Tibial artery (tissue), 4 donors: Measurements from ENCODE around the gene GLI3.

Source experiments
- DNase-seq, 2 donors: peaks; one replicate each; pipeline ENCODE4 v3.0.0-alpha.2; 2019
- H3K27ac ChIP-seq, 2 donors: fragments of 200-600 bp; sonication (generic) in 1 of 2; 1 replicate in 1 of 2; 2 replicates in 1 of 2; pipeline ENCODE4 v1.5.1; 2018 to 2019; ENCODE audit warnings: mild to moderate bottlenecking in 1 of 2
- H3K27me3 ChIP-seq, 2 donors: fragments of 200-600 bp; sonication (generic) in 1 of 2; one replicate each; pipeline versions ENCODE4 v1.5.1 to v1.6.0; 2016 to 2019
- H3K36me3 ChIP-seq, 3 donors: fragments of 200-600 bp; sonication (generic) in 2 of 3; one replicate each; pipeline ENCODE4 v1.5.1; 2016 to 2019; ENCODE audit warnings: mild to moderate bottlenecking in 2 of 3
- H3K4me1 ChIP-seq, 4 donors: fragments of 200-600 bp; sonication (generic) in 2 of 4; 1 replicate in 3 of 4; 2 replicates in 1 of 4; pipeline ENCODE4 v1.5.1; 2016 to 2019
- H3K4me3 ChIP-seq, 2 donors: fragments of 200-600 bp; sonication (generic) in 1 of 2; 1 replicate in 1 of 2; 2 replicates in 1 of 2; pipeline ENCODE4 v1.5.1; 2018 to 2019; ENCODE audit warnings: mild to moderate bottlenecking in 2 of 2
- H3K9me3 ChIP-seq, 3 donors: fragments of 200-600 bp; sonication (generic) in 1 of 3; one replicate each; pipeline ENCODE4 v1.5.1; 2016 to 2019
- intact Hi-C: fragments of 100-400 bp; cut with DNase I; formaldehyde crosslinking; loops from one replicate; pipeline ENCODE4 v1.15.0; 2023; ENCODE audit warnings: low total_unique reads
- TF ChIP-seq, protein P1 (sequence below), 2 experiments: fragments of 200-600 bp in 1 of 2; fragments of 450-650 bp in 1 of 2; IDR thresholded peaks; one replicate each; pipeline ENCODE4 v1.5.1; 2017 to 2019; ENCODE audit warnings: antibody characterized with exemption in 2 of 2, mild to moderate bottlenecking in 1 of 2, moderate library complexity in 1 of 2

The GLI3 gene

GRCh38 chr7:42012786-42013360 is 224.1 kb downstream of the GLI3 start:
- Histone ChIP-seq H3K4me1 (no peaks in the 10 kb centered on the region), H3K36me3 (peaks cover 10 to 31% (median 24%) of the 10 kb centered on the region in 3 donors)
- no peak for DNase-seq

GRCh38 chr7:42012313-42012712 is 224.7 kb downstream of the GLI3 start:
- TF ChIP-seq, protein P1, sequence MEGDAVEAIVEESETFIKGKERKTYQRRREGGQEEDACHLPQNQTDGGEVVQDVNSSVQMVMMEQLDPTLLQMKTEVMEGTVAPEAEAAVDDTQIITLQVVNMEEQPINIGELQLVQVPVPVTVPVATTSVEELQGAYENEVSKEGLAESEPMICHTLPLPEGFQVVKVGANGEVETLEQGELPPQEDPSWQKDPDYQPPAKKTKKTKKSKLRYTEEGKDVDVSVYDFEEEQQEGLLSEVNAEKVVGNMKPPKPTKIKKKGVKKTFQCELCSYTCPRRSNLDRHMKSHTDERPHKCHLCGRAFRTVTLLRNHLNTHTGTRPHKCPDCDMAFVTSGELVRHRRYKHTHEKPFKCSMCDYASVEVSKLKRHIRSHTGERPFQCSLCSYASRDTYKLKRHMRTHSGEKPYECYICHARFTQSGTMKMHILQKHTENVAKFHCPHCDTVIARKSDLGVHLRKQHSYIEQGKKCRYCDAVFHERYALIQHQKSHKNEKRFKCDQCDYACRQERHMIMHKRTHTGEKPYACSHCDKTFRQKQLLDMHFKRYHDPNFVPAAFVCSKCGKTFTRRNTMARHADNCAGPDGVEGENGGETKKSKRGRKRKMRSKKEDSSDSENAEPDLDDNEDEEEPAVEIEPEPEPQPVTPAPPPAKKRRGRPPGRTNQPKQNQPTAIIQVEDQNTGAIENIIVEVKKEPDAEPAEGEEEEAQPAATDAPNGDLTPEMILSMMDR (IDR thresholded peaks at IDR 0.05) = no peak
- Histone ChIP-seq H3K27me3 (no peaks in the 10 kb centered on the region), H3K4me3 (no peak overlapping the region), H3K4me1 (no peaks in the 10 kb centered on the region), H3K36me3 (peaks cover 10 to 31% (median 24%) of the 10 kb centered on the region in 3 donors), H3K27ac (no peak overlapping the region), H3K9me3 (peaks cover 0 to 11% (median 8%) of the 10 kb centered on the region in 3 donors)
- intact Hi-C loops = no loop called here
- no peak for DNase-seq

More at GRCh38 chr7:42012786-42013360, 224.1 kb downstream of the GLI3 start:
- intact Hi-C loops = no loop called here
- Histone ChIP-seq H3K9me3 (peaks cover 0 to 11% (median 8%) of the 10 kb centered on the region in 3 donors), H3K4me3 (no peak overlapping the region), H3K27me3 (no peaks in the 10 kb centered on the region), H3K27ac (no peak overlapping the region)
- TF ChIP-seq, protein P1 (IDR thresholded peaks at IDR 0.05) = no peak

DNA sequence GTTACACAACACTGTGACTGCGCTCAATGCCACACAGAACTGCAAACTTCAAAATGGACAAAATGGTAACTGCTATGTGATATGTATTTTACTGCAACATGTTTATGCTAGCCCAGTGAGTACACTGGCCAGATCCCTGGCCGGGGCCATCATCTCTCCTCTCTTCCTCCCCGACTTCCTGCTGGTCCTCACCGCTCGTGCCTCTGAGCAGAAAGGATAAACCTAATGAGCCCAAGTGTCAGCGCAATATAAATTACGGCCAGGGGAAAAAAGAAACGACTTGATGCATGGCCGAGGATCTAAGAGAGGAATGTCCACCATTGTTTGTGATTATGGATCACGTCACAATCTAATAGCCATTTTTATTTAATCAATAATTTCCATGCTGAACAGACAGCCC is 225.2 kb downstream of the GLI3 start:
- H3K4me1 ChIP-seq = no peaks in the 10 kb centered on the region
- no peak overlapping the region for H3K27ac ChIP-seq
- H3K36me3 ChIP-seq = peaks cover 10 to 30% (median 24%) of the 10 kb centered on the region in 3 donors
- H3K27me3 ChIP-seq = no peaks in the 10 kb centered on the region
- H3K9me3 ChIP-seq = peaks cover 0 to 11% (median 8%) of the 10 kb centered on the region in 3 donors
- intact Hi-C loops = no loop called here
- TF ChIP-seq, protein P1 (IDR thresholded peaks at IDR 0.05) = no peak
- no peak for DNase-seq
- H3K4me3 ChIP-seq = no peak overlapping the region

DNA sequence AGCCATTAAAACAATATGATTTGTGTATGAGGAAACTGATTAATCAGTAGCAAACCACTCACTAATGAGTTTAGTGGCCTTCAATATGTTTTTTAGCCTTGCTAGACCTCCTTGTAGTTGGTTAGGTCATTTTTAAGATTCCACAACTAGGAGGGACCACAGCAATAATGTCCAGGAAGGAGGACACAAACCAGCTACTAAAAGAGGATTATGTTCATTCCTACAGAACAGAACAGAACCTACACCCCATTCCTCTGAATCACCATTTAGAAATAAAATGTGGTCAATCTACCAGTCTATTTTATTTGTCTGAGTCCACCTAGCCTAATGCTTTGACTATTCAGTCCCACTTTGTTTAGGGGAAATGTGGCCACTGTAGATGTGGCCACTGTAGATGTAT is 226.3 kb downstream of the GLI3 start:
- Histone ChIP-seq H3K4me3 (no peak overlapping the region), H3K27ac (no peak overlapping the region), H3K4me1 (no peaks in the 10 kb centered on the region), H3K36me3 (peaks cover 4 to 24% (median 21%) of the 10 kb centered on the region in 3 donors), H3K27me3 (no peaks in the 10 kb centered on the region), H3K9me3 (peaks cover 0 to 11% (median 8%) of the 10 kb centered on the region in 3 donors)
- TF ChIP-seq, protein P1 (IDR thresholded peaks at IDR 0.05) = no peak
- DNase-seq = no peak
- intact Hi-C loops = no loop called here

DNA sequence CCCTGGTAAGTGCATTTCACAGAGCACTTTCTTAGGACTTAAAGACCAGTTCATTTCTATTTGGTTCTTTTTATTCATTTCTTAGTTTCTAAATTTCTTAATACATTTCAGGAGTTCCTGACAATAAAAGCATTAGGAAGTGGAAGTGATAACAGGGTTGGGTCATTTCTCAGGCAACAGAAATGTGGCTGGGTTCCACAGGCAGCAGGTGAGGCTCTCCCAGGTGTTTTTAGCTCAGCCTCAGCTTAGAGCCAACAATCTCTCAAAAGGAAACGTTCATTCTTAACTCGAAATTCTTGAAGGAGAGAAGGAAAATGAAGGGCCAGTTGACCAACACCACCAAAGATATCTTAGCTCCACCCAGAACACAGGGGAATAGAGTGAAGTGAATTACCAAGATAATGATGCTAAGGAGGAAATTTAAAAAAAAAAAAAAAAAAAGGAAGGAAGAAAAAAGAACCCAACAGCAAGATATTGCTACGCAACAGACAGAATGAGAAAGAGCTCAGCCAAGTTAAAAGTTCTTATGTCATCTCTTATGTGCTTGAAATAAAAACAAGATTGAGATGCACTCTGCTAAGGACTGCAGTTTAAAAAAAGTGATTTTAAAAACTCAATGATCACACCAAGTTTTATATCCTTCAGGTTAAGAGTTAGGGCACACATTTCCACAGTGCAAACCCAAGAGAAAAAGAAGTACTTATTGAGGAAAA is 230.1 kb downstream of the GLI3 start:
- H3K9me3 ChIP-seq = no peaks in the 10 kb centered on the region
- no peaks in the 10 kb centered on the region for H3K27me3 ChIP-seq
- no peaks in the 10 kb centered on the region for H3K4me1 ChIP-seq
- no peak overlapping the region for H3K27ac ChIP-seq
- intact Hi-C loops = no loop called here
- H3K4me3 ChIP-seq = no peak overlapping the region
- DNase-seq = no peak
- TF ChIP-seq, protein P1 (IDR thresholded peaks at IDR 0.05) = no peak
- H3K36me3 ChIP-seq = peaks cover 0 to 21% (median 0%) of the 10 kb centered on the region in 3 donors
